ENCODE data around the gene USP9X. TPM values are rescaled to one million over a fixed set of nuclear protein-coding genes. Genes with fewer than 3 reads are reported as not detected.

Gene USP9X
- polyA plus RNA-seq, 1 experiment: 18.9 TPM

DNA sequence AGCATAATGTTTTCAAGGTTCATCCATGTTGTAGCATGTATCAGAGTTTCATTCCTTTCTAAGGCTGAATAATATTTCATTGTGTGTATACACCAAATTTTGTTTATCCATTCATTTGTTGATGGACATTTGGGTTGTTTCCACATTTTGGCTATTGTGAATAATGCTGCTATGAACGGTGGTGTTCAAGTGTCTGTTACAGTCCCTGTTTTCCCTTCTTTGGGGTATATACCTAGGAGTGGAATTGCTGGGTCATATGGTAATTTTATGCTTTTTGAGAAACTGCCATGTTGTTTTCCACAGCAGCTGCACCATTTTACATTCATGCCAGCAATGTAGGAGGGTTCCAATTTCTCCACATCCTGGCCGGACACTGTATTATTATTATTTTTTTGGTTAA is 3.4 kb upstream of the USP9X start:
- no peaks in the 10 kb centered on the region for H3K36me3 ChIP-seq (ENCODE audit: control insufficient read depth, insufficient read depth, low read length)
- ChIA-PET POLR2A (no interaction called here), CTCF (no interaction called here)
- no peak overlapping the region for H3K4me3 ChIP-seq (ENCODE audit: low read depth, low read length)
- H3K27me3 ChIP-seq (ENCODE audit: control insufficient read depth, insufficient read depth, low read length): no peaks in the 10 kb centered on the region
- TF ChIP-seq, protein P1, sequence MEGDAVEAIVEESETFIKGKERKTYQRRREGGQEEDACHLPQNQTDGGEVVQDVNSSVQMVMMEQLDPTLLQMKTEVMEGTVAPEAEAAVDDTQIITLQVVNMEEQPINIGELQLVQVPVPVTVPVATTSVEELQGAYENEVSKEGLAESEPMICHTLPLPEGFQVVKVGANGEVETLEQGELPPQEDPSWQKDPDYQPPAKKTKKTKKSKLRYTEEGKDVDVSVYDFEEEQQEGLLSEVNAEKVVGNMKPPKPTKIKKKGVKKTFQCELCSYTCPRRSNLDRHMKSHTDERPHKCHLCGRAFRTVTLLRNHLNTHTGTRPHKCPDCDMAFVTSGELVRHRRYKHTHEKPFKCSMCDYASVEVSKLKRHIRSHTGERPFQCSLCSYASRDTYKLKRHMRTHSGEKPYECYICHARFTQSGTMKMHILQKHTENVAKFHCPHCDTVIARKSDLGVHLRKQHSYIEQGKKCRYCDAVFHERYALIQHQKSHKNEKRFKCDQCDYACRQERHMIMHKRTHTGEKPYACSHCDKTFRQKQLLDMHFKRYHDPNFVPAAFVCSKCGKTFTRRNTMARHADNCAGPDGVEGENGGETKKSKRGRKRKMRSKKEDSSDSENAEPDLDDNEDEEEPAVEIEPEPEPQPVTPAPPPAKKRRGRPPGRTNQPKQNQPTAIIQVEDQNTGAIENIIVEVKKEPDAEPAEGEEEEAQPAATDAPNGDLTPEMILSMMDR (IDR thresholded peaks at IDR 0.05; ENCODE audit: insufficient read depth, low read depth, low read length): no peak
- DNase-seq (ENCODE audit: low read depth): no peak

- no peak overlapping the region for H3K4me3 ChIP-seq (ENCODE audit: low read depth, low read length)
- ChIA-PET POLR2A (no interaction called here), CTCF (no interaction called here)
- H3K27me3 ChIP-seq (ENCODE audit: control insufficient read depth, insufficient read depth, low read length): no peaks in the 10 kb centered on the region
- DNase-seq (ENCODE audit: low read depth): no peak
- no peaks in the 10 kb centered on the region for H3K36me3 ChIP-seq (ENCODE audit: control insufficient read depth, insufficient read depth, low read length)
- TF ChIP-seq, protein P1 (IDR thresholded peaks at IDR 0.05; ENCODE audit: insufficient read depth, low read depth, low read length): no peak
Measured at GRCh38 chrX:41082783-41083182, 2.5 kb upstream of the USP9X start.

GRCh38 chrX:41084044-41084892 is 977 bp upstream of the USP9X start:
- POLR2A ChIA-PET: interaction anchor here (0.6 kb wide), 1 partner anchor 101 kb away, joined by 4 read pairs; no protein-coding TSS in a partner anchor
- H3K36me3 ChIP-seq (ENCODE audit: control insufficient read depth, insufficient read depth, low read length): no peaks in the 10 kb centered on the region
- CTCF ChIA-PET: no interaction called here
- no peaks in the 10 kb centered on the region for H3K27me3 ChIP-seq (ENCODE audit: control insufficient read depth, insufficient read depth, low read length)
- TF ChIP-seq, protein P1 (IDR thresholded peaks at IDR 0.05; ENCODE audit: insufficient read depth, low read depth, low read length): no peak
- peak overlapping the region; percentile 73 for H3K4me3 ChIP-seq (ENCODE audit: low read depth, low read length)
- peak; percentile 63 for DNase-seq (ENCODE audit: low read depth)

GRCh38 chrX:41085512-41085877 is 250 bp downstream of the USP9X start:
- TF ChIP-seq, protein P1 (IDR thresholded peaks at IDR 0.05; ENCODE audit: insufficient read depth, low read depth, low read length): no peak
- H3K36me3 ChIP-seq (ENCODE audit: control insufficient read depth, insufficient read depth, low read length): no peaks in the 10 kb centered on the region
- no peaks in the 10 kb centered on the region for H3K27me3 ChIP-seq (ENCODE audit: control insufficient read depth, insufficient read depth, low read length)
- POLR2A ChIA-PET: interaction anchor here (0.6 to 0.7 kb wide), 2 partner anchors 59 to 65 kb away, joined by 3 to 6 read pairs; no protein-coding TSS in a partner anchor
- peak overlapping the region; percentile 90 for H3K4me3 ChIP-seq (ENCODE audit: low read depth, low read length)
- DNase-seq (ENCODE audit: low read depth): no peak
- CTCF ChIA-PET: interaction anchor here (0.5 to 0.7 kb wide), 2 partner anchors 52 to 207 kb away, joined by 3 read pairs; no protein-coding TSS in a partner anchor

- no peaks in the 10 kb centered on the region for H3K36me3 ChIP-seq (ENCODE audit: control insufficient read depth, insufficient read depth, low read length)
- no peak for DNase-seq (ENCODE audit: low read depth)
- H3K27me3 ChIP-seq (ENCODE audit: control insufficient read depth, insufficient read depth, low read length): no peaks in the 10 kb centered on the region
- H3K4me3 ChIP-seq (ENCODE audit: low read depth, low read length): peak overlapping the region; percentile 90
- ChIA-PET POLR2A (no interaction called here), CTCF (interaction anchor here (0.5 to 0.7 kb wide), 3 partner anchors 40 to 207 kb away, joined by 3 read pairs; no protein-coding TSS in a partner anchor)
- TF ChIP-seq, protein P1 (IDR thresholded peaks at IDR 0.05; ENCODE audit: insufficient read depth, low read depth, low read length): no peak
Measured at GRCh38 chrX:41085878-41086626, 807 bp downstream of the USP9X start.
